Thyroid gland (tissue), 4 donors: ENCODE data around the gene PSEN2.

Experiments
- POLR2A ChIP-seq, 2 donors: fragments of 450-650 bp; IDR thresholded peaks; one replicate each; pipeline ENCODE4 v1.6.1; 2017; ENCODE audit warnings: antibody characterized with exemption in 2 of 2, mild to moderate bottlenecking in 2 of 2, moderate library complexity in 1 of 2
- TF ChIP-seq, protein P1 (sequence below), 6 experiments: fragments of 200-600 bp in 3 of 6; fragments of 450-650 bp in 3 of 6; sonication (generic) in 3 of 6; IDR thresholded peaks; one replicate each; pipeline ENCODE4 v1.5.1; 2016 to 2019; ENCODE audit warnings: antibody characterized with exemption in 6 of 6, mild to moderate bottlenecking in 2 of 6, inconsistent platforms in 1 of 6, moderate library complexity in 1 of 6

DNA sequence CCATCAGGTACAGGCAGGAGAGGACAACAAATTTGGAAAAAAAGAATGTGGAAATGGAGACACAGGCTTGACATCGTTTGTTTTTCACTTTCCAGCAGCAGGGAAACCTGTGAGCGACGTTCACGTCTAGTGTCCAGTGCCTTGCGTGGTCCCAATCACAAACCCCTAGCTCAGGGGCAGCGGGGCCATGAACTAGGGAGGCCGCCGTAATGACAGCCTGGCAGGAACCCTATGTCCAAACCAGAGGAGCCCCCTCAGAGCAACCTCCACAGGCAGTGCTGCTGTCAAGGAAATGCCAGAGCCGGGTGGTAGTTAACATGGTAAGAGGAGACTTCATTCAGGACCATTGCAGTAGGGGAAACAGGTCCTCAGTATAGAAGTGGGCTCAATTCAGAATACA, 37.8 kb upstream of the PSEN2 start:
- TF ChIP-seq, protein P1, sequence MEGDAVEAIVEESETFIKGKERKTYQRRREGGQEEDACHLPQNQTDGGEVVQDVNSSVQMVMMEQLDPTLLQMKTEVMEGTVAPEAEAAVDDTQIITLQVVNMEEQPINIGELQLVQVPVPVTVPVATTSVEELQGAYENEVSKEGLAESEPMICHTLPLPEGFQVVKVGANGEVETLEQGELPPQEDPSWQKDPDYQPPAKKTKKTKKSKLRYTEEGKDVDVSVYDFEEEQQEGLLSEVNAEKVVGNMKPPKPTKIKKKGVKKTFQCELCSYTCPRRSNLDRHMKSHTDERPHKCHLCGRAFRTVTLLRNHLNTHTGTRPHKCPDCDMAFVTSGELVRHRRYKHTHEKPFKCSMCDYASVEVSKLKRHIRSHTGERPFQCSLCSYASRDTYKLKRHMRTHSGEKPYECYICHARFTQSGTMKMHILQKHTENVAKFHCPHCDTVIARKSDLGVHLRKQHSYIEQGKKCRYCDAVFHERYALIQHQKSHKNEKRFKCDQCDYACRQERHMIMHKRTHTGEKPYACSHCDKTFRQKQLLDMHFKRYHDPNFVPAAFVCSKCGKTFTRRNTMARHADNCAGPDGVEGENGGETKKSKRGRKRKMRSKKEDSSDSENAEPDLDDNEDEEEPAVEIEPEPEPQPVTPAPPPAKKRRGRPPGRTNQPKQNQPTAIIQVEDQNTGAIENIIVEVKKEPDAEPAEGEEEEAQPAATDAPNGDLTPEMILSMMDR (IDR thresholded peaks at IDR 0.05) = no peak
- TF ChIP-seq POLR2A (IDR thresholded peaks at IDR 0.05) = no peak
